ENCODE results near the gene SMG7. TPM values are rescaled to one million over a fixed set of nuclear protein-coding genes. Genes with fewer than 3 reads are reported as not detected.

The SMG7 gene
- polyA plus RNA-seq, 1 donor from 2014 or later: 19.1 TPM

DNA sequence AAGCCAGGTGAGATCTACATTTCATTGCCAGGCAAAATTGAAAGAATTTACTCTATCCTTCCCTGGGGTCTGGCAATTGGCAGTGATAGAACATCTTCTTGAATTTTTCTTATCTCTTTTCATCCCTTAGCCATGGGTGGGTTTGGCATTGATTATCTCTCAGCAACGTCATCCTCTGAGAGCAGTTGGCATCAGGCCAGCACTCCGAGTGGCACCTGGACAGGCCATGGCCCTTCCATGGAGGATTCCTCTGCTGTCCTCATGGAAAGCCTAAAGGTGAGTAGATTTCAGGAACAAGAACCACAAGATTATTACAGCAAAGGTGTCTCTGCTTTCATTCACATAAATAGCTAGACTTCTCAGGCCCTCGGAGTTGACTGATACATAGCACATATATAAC, 78.6 kb downstream of the SMG7 start:
- Histone ChIP-seq H3K27me3 (ENCODE audit: insufficient read depth, low read depth, low read length) (no peaks in the 10 kb centered on the region), H3K27ac (ENCODE audit: low read length) (no peak overlapping the region), H3K79me2 (replicated peaks; ENCODE audit: insufficient read depth, low read length) (no peaks in the 10 kb centered on the region), H2AFZ (ENCODE audit: low read depth, low read length) (no peak overlapping the region), H3F3A (ENCODE audit: insufficient read depth, low read length, poor library complexity, severe bottlenecking) (no peaks in the 10 kb centered on the region), H3K4me2 (ENCODE audit: low read length) (no peak overlapping the region), H3K9me2 (ENCODE audit: insufficient read depth, low read length) (no peaks in the 10 kb centered on the region), H3K9ac (ENCODE audit: low read length) (no peak overlapping the region), H3K36me3 (ENCODE audit: insufficient read depth, low read length) (peaks cover 25% of the 10 kb centered on the region), H3K9me3 (ENCODE audit: low read length) (no peaks in the 10 kb centered on the region), H4K20me1 (ENCODE audit: insufficient read depth) (no peaks in the 10 kb centered on the region), H3K4me3 (ENCODE audit: low read length) (no peak overlapping the region)
- TF ChIP-seq POLR2AphosphoS5 (IDR thresholded peaks at IDR 0.05) (no peak), TAF1 (IDR thresholded peaks at IDR 0.05; ENCODE audit: low read depth) (no peak), MXI1 (conservative IDR thresholded peaks at IDR 0.05; ENCODE audit: poor library complexity, severe bottlenecking) (no peak), EZH2 (IDR thresholded peaks at IDR 0.05; ENCODE audit: borderline replicate concordance, insufficient read depth, low read length, poor library complexity, severe bottlenecking) (no peak), SMC3 (conservative IDR thresholded peaks at IDR 0.05; ENCODE audit: poor library complexity) (no peak), EP300 (conservative IDR thresholded peaks at IDR 0.05; ENCODE audit: poor library complexity, severe bottlenecking) (no peak), RAD21 (conservative IDR thresholded peaks at IDR 0.05) (no peak)
- TF ChIP-seq, protein P1, sequence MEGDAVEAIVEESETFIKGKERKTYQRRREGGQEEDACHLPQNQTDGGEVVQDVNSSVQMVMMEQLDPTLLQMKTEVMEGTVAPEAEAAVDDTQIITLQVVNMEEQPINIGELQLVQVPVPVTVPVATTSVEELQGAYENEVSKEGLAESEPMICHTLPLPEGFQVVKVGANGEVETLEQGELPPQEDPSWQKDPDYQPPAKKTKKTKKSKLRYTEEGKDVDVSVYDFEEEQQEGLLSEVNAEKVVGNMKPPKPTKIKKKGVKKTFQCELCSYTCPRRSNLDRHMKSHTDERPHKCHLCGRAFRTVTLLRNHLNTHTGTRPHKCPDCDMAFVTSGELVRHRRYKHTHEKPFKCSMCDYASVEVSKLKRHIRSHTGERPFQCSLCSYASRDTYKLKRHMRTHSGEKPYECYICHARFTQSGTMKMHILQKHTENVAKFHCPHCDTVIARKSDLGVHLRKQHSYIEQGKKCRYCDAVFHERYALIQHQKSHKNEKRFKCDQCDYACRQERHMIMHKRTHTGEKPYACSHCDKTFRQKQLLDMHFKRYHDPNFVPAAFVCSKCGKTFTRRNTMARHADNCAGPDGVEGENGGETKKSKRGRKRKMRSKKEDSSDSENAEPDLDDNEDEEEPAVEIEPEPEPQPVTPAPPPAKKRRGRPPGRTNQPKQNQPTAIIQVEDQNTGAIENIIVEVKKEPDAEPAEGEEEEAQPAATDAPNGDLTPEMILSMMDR (IDR thresholded peaks at IDR 0.05; ENCODE audit: poor library complexity, severe bottlenecking): no peak
- TF ChIP-seq, protein P2, sequence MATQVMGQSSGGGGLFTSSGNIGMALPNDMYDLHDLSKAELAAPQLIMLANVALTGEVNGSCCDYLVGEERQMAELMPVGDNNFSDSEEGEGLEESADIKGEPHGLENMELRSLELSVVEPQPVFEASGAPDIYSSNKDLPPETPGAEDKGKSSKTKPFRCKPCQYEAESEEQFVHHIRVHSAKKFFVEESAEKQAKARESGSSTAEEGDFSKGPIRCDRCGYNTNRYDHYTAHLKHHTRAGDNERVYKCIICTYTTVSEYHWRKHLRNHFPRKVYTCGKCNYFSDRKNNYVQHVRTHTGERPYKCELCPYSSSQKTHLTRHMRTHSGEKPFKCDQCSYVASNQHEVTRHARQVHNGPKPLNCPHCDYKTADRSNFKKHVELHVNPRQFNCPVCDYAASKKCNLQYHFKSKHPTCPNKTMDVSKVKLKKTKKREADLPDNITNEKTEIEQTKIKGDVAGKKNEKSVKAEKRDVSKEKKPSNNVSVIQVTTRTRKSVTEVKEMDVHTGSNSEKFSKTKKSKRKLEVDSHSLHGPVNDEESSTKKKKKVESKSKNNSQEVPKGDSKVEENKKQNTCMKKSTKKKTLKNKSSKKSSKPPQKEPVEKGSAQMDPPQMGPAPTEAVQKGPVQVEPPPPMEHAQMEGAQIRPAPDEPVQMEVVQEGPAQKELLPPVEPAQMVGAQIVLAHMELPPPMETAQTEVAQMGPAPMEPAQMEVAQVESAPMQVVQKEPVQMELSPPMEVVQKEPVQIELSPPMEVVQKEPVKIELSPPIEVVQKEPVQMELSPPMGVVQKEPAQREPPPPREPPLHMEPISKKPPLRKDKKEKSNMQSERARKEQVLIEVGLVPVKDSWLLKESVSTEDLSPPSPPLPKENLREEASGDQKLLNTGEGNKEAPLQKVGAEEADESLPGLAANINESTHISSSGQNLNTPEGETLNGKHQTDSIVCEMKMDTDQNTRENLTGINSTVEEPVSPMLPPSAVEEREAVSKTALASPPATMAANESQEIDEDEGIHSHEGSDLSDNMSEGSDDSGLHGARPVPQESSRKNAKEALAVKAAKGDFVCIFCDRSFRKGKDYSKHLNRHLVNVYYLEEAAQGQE (IDR thresholded peaks at IDR 0.05; ENCODE audit: borderline replicate concordance): no peak

DNA sequence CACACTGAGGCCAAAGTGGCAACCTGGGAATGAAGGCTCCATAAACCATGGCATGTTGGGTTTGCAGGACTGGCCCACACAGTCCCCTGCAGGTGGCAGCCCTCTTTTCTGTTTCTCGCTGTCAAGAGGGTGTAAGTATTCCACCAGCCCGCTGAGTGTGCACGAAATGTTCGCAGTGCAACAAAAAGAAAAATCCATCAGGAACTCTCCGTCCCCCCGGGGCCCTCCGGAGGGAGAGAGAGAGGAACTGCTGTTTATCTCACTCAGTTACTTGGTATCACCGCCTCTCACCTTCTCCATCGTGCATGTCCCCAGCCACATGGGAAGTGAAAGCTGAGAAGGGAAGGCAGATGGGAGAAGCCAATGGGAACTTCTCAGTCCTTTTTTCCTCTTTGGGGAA, 79.6 kb downstream of the SMG7 start:
- Histone ChIP-seq H3K4me2 (ENCODE audit: low read length) (no peak overlapping the region), H3K9ac (ENCODE audit: low read length) (no peak overlapping the region), H4K20me1 (ENCODE audit: insufficient read depth) (no peaks in the 10 kb centered on the region), H3K9me2 (ENCODE audit: insufficient read depth, low read length) (no peaks in the 10 kb centered on the region), H3F3A (ENCODE audit: insufficient read depth, low read length, poor library complexity, severe bottlenecking) (no peaks in the 10 kb centered on the region), H3K36me3 (ENCODE audit: insufficient read depth, low read length) (peaks cover 25% of the 10 kb centered on the region), H3K27me3 (ENCODE audit: insufficient read depth, low read depth, low read length) (no peaks in the 10 kb centered on the region), H3K4me3 (ENCODE audit: low read length) (no peak overlapping the region), H3K79me2 (replicated peaks; ENCODE audit: insufficient read depth, low read length) (no peaks in the 10 kb centered on the region), H3K27ac (ENCODE audit: low read length) (no peak overlapping the region), H3K9me3 (ENCODE audit: low read length) (no peaks in the 10 kb centered on the region), H2AFZ (ENCODE audit: low read depth, low read length) (no peak overlapping the region)
- TF ChIP-seq, protein P1 (IDR thresholded peaks at IDR 0.05; ENCODE audit: poor library complexity, severe bottlenecking): no peak
- no peak for TF ChIP-seq SMC3 (conservative IDR thresholded peaks at IDR 0.05; ENCODE audit: poor library complexity)
- no peak for TF ChIP-seq POLR2AphosphoS5 (IDR thresholded peaks at IDR 0.05)
- TF ChIP-seq MXI1 (conservative IDR thresholded peaks at IDR 0.05; ENCODE audit: poor library complexity, severe bottlenecking): no peak
- TF ChIP-seq TAF1 (IDR thresholded peaks at IDR 0.05; ENCODE audit: low read depth): no peak
- no peak for TF ChIP-seq RAD21 (conservative IDR thresholded peaks at IDR 0.05)
- no peak for TF ChIP-seq EP300 (conservative IDR thresholded peaks at IDR 0.05; ENCODE audit: poor library complexity, severe bottlenecking)
- TF ChIP-seq EZH2 (IDR thresholded peaks at IDR 0.05; ENCODE audit: borderline replicate concordance, insufficient read depth, low read length, poor library complexity, severe bottlenecking): no peak
- TF ChIP-seq, protein P2 (IDR thresholded peaks at IDR 0.05; ENCODE audit: borderline replicate concordance): no peak

Measured in neural cell (in vitro differentiated cells).